GM18868 (cell line): ENCODE data around the gene PLA2G12A.

ENCODE experiments used
- ATAC-seq: cut with Tn5 transposase; IDR thresholded peaks from one replicate; pipeline ENCODE4 v1.9.1; 2021; ENCODE audit warnings: mild to moderate bottlenecking, moderate library complexity; ENCODE audit not compliant: unreplicated experiment

The PLA2G12A gene

DNA sequence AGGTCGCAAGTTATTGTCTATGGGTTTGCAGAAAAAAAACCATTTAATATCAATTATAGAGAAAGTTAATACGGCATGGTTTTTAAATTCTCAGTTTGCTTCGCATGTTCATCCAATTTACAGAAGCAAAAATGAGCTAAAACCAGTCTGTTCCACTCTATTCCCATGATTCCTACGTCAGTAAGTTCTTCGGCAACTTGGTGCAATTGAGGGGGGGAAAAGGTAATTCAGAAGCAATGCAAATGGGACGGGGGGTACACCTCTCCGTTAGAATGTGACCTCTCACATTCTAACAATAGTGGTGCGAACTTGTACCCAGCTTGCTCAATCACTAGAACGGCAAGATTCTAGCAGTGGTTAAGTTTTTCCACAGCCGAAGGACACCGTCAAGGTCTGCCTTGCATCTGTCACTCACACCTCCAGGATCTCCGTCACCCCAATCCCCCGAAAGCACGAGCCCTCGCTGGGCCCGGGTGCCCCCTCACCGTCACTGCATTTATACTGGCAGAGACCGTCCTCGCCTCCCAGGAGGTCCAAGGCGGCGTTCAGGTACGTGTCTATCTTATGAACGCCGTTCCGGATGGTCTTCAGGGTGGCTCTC, 653 bp downstream of the PLA2G12A start:
- no peak for ATAC-seq

DNA sequence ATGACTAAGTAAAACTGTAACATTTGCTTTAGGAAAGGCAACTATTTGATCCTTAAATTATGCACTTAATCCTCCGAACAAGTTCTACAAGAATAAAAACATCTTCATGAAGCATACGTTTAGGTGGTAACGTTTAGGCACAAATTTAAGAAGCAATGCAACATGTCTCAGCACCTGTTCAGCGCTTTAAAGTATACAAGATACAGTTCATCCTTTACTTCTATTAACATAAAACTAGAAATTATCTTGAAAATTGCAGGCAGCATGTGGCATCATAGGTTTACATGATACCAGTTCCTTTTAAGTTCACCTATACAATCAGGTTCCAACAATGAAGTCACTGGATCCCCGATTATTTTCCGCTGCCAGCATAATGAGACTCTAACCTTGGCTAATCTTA, 1.5 kb downstream of the PLA2G12A start:
- ATAC-seq: no peak

DNA sequence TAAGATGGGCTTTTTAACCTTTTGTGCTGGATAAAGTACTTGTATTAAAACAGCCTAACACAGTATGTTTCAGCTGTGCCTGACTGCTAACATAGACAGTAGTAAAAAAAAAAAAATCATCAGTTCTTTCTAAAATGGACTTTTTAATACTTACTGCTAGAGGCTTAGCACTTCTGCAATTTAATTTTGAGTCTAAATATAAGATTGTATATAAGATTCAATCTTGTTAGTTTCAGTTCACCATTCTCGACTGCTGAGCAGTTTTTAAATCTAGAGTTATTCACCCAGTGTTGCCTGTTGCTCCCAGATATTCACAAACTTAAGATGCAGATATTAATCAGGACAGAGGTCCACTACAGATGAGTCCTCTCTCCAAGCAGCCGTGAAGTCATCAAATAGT, 6.8 kb downstream of the PLA2G12A start:
- ATAC-seq: no peak

DNA sequence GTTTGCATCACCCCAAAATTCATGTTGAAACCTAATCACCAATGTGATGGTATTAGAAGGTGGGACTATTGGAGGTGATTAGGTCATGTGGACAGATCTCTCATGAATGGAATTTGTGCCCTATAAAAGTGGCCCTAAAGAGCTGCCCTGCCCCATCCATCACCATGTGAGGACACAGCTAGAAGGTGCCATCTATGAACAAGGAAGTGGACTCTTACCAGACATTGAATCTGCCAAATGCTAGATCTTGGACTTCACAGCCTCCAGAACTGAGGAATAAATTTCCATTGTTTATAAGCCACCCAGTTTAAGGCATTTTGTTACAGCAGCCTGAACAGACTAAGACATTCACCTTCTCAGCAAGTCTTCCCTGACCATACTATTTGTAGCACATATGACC, 7.5 kb downstream of the PLA2G12A start:
- no peak for ATAC-seq

DNA sequence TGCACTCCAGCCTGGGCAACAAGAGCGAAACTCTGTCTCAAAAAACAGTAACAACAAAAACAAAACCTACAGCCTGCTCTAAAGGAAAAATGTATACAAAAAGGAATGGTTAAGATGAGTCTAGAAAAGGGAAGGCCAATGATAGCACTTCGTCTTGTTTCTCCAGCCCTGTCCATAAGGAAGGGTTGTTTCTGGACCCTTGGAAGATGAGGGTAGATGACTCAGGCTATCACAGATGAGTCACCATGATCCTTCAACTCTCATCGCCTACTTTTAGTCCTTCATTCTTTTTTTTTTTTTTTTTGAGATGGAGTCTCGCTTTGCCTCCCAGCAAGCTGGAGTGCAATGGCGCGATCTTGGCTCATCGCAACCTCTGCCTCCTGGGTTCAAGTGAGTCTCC, 8.8 kb downstream of the PLA2G12A start:
- ATAC-seq: no peak

DNA sequence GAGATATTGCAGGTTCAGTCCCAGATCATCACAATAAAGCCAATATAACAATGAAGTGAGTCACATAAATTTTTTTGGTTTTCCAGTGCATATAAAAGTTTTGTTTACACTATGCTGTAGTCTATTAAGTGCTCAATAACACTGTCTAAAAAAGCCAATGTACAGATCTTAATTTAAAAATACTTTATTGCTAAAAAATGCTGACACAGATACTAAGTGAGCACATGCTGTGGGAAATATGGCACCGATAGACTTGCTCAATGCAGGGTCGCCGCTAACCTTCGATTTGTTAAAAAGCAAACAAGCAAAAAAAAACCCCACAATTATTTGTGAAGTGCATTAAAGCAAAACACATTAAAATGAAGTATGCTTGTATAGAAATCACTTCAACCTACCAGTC, 10.3 kb downstream of the PLA2G12A start:
- ATAC-seq: no peak

DNA sequence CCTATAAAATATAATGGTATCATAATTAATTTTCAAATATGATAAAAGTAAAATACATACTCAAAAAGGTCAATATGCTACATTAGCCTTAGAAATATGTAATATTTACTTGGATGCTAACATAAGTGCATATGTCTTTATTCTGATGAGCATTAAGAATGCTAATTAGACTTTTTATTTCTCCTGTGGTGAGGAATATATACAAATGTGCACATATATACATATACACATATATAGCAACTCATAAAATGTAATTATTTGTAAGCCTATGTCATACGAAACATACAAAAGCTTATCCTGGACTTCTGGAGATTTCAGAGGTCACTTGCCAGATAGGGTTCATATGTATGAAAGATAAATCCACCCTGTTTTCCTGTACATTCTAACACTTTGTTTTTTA, 11.1 kb downstream of the PLA2G12A start:
- ATAC-seq: no peak

DNA sequence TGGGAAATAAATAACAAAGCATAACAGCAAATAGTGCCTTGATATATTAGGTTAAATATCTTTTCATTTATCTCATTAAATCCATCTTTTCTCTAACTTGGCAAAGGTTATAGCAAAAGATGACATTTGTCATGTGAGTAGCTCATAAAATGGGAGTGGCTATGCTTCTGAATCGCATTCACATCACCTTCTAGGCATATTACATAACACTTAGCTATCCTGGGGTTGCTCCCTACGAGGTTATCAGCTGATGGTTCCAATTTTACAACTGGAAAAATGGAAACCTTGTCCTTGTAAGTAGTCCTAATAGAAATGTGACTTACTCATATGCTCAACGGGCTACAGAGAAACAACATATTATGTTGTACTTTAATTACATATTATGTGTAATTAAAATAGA, 16.4 kb downstream of the PLA2G12A start:
- ATAC-seq: no peak

DNA sequence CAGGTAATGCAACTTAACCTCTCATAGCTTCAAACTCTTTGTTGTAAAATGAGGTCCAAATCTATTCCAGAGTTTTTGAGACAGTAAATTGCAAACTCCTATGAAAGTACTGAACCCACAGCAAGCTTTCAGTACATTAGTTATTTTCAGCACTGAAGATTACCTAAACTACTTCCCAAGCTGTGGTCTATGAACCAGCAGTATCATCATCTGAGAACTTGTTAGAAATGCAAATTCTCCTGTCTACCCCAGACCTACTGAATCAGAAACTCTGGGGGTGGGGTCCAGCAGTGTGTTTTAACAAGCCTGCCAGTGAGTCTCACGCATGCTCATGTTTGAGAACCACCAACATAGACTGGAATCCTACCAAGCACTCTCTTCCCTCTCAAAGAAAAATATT, 20.9 kb downstream of the PLA2G12A start:
- peak; percentile 93 for ATAC-seq

DNA sequence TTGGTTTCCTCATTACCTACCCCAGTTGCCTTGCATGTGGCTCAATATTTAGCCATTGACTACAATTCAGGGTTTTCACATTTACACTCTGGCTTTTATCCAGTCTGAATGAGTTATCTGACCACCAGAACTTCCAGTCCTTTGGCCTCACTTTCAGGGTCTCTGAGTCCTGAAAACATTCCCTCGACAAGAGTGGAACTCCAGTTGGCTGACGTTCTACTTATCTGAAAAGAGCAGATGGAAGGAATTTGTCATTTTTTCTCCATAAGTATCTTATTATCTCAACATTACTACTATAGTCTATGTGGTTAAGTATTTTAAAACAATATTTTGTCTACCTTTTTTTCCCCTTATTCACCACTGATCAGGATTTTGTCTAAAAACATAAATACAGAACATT, 21.4 kb downstream of the PLA2G12A start:
- no peak for ATAC-seq

DNA sequence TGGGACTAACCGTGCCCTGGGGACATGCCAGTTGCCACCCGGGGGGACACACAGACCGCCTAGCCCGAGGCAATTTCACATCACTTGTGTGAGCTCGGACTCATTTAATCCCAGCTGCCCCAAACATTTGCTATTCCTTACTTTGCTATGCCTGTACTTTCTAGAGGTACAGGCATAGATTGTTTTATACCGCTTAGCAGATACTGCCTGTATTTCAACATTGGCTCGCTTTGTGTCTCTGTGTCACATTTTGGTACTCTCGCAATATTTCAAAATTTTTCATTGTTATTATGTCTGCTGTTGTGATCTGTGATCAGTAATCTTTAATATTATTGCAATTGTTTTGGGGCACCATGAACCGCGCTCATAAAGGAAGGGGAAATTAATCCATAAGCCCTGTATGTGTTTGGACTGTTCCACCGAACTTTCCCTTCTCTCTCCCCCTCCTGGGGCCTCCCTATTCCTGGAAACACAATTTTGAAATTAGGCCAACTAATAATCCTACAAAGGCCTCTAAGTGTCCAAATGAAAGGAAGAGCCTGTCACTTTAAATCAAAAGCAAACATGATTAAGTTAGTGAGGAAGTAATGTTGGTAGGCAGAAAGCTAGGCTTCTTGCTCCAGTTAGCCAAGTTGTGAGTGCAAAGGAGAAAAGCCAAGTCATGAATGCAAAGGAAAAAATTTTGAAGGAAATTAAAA, 26.1 kb downstream of the PLA2G12A start:
- ATAC-seq: no peak

DNA sequence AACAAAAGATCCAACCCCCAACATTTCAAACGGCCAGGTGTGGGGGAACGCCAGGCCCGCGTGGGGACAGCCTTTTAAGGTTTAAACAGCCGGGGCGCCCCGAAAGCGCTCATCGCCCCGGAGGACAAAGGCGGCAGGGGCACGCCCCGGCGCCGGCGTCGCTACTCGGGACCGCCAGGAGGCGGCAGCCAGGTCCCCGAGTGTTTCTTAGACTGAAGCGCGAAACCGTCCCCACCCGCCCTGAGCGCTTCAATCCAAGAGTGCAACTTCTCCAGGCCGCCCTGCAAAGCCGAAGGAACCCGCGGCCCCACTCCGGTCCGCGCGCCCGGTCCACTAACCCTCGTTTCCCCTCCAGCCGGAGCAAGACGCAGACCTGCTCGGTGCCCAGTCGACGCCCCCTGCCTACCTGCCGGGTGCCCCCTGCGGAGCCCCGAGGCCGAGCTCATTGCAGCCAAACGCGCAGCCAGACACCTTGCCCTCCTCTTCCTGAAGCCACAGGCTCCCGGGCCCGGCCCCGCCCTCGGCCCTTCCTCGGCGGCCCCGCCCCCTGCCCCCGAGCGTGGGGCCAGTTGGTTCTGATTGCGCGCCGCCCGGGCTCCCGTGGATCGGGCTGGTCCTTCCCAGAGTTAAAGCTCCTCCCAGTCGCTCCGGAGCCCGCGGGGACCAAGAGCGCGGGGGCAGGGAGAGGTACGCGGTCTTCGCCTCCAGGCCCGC, 26.8 kb downstream of the PLA2G12A start, which contains the start of gene CASP6:
CASP6 (minus strand) TSS at position 496 of the 714 bp plus-strand sequence; CDS start at position 446, 50 bp downstream.
- ATAC-seq: peak; percentile 76

DNA sequence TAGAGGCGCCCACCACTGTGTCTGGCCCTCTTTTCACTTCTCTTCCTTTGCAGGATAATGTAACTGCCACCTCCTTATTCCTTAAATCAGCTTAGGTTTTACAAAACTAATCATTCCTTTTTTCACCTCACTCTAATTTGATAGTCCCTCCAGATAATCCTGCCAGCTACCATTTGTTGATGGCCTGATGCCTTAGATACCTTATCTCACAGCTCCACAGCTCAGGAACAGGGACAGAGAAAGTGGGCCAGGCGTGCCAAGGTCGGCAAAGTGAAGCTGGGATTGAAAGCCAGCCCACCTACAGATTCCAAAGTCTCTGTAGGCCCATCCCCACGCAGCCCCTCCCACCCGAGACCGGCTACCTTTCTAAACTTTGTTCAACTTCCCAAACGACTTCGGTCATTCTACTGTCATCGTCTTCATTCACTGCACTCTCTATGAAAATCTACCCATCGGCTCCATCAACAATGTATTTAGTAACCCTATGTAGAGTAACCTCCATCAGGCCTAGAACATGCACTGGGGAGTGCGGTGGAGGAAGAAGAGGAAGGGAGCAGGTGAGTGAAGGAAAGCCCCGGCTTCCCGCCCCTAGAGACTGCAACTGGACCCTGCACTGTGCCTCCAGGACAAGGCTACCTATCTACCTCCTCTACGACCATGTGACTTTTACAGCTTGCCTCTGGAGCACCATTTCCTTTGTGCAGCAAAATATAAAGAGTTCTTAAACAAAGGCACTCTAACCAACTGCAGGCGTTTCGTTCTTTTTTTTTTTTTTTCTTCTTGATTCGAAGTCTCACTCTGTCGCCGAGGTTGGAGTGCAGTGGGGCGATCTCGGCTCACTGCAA, 28.1 kb downstream of the PLA2G12A start:
- no peak for ATAC-seq

DNA sequence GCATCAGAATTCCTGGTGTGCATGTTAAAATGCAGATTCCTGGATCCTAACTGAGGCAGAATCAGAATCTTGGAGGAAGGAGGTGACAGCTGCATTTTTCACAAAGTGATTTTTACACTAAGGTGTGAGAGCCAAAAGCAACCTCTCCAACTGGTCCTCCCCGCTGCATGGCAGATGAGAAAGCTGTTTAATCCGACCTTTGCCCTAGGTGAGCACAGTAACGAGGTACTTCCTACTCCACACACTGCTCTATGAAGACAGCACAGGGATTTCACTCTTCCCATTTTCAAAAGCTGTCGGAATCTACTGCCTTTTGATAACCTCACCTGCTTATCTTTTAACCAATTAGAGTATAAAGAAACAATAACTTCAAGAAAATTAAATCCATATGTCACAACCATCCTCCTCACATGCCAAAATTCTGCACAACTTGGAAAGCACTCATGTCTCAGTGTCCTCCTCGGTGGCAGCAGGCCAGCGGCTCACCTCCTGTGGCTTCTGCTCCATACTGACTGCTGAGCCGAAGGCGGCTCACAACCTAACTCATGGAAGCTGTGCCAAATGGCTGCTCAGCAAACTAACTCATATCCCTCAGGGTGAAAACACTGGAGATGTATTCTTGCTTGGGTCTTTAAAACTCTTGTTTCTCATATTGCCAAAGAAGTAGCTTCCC, 30.2 kb downstream of the PLA2G12A start:
- ATAC-seq: no peak

DNA sequence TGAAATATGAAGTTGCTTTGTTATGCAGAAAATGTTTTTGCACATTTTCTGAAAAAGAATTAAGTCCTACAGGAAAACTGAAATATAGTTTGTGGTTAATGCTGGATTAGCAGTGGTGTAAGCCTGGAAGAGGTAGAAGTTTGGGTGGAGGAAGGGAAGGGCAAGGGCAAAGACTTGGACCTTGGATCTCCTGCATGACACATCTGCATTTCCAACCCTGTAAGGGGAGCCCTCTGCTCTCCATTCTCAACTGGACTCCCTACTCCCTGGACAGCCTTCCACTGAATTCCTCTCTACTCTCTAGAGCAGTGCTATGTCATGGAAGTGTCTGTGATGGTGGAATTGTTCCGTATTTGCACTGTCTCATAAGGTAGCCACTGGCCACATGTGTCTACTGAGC, 31.2 kb downstream of the PLA2G12A start:
- no peak for ATAC-seq

DNA sequence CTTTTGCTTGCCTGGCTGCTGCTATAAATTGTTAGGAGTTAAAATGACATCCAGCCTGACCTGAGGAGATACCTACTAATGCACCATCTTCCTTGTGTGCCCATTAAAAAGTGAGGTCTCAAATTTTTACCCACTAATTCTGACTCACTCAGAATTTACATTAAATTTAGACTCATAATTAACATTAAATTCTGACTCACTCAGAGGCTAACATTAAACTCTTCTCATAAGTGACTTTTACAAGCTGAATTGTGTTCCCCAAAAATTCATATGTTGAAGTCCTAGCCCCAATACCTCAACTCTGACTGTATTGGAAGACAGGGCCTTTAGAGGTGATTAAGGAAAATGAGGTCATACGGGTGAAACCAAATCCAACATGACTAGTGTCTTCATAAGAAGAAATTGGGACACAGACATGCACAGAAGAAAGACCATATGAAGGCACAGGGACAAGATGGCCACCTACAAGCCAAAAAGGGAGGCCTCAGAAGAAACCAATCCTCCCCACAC, 38.4 kb downstream of the PLA2G12A start:
- ATAC-seq: no peak

DNA sequence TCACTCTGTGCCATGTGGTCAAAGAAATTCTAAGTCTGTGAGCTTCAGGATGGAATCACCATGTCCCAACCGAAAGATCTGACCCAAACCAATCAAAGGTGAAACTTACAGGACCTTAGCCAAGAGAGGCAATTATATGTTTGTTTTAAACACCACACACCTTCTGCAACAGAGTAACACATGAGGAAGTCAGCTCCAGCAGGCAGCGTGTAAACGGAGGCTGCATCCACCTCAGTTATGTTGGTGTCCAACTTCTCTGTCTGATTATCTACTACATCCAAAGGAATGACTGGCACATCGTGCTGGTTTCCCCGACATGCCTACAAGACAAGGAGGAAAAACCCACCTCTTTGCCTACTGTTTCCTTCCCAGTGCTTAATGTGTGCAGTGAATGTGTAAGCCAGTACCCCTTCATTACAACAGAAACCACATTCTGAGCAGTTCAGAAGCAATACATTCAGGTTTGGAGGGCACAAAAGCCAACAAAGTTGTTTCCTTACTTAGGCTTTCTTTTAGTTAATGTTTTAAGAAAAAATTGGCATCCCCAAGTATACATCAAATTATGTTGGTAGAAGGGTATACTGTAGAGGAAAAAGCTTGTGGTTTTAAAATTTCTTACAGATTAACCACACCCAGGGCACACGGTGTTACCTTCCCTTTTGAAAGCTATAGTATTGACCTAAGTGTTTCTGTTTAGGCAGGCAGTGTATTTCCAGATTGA, 39.0 kb downstream of the PLA2G12A start:
- peak; percentile 84 for ATAC-seq

DNA sequence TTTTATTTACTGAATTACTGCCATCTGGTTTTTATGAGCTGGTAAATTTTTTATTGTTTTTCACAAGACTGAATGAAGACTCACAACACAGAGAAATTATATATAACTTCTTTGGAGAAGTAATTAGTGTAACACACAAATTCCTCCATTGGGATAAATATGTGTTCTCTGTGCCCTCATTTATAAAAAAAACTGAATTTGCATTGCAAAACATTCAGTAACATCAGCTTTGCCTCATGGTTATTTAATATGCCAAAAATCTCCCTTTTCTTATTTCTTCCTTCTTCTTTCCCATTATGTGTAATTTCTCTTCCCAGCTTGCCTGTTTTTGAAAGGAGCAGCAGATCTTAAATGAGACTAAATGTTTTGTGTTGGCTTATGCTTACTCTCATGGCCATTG, 45.1 kb downstream of the PLA2G12A start:
- no peak for ATAC-seq

DNA sequence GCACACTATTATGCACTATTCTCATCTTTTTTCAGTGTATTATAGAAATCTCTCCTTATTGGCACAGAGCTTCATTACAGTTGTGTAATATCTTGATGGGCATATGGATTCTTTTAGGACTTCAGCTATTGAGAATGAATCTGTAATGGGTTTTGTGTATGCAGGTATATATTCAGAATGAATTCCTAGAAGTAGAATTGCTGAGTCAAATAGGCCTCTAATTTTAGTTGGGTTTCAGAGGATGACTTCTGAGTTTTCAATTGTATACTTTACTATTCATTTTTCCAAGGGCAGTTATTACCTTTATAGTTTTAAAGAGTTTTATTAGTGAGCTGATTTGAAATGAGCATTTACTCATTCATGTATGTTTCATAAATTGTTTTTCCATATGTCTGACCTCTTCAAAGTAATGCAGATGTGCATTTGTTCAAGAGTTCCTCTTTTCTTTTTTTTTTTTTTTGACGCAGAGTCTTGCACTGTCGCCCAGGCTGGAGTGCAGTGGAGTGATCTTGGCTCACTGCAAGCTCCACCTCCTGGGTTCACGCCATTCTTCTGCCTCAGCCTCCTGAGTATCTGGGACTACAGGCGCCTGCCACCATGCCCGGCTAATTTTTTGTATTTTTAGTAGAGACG, 46.1 kb downstream of the PLA2G12A start:
- no peak for ATAC-seq
